ENCODE measurements around the gene B3GALT5.

The B3GALT5 gene

DNA sequence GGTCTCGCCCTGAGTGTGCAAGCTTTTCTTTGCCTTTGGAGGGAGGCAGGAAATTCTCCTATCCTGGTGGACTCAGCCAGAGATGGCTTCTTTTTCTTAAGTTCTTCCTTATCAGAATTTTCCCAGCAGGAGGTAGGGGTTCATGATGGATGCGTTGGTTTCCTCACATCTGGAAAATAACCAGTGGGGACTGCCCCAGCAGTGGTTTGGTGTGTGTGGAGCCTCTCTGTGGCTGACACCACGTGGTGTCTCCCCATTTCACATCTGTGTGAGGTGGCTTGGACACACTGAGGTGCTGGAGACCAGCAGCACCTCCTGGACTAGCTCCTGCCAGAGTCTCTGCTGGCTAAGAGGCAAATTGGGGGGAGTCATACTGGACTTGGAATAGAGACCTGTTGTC is 32.6 kb downstream of the B3GALT5 start:
- no peak for DNase-seq (ENCODE audit: low read depth, low spot score)

DNA sequence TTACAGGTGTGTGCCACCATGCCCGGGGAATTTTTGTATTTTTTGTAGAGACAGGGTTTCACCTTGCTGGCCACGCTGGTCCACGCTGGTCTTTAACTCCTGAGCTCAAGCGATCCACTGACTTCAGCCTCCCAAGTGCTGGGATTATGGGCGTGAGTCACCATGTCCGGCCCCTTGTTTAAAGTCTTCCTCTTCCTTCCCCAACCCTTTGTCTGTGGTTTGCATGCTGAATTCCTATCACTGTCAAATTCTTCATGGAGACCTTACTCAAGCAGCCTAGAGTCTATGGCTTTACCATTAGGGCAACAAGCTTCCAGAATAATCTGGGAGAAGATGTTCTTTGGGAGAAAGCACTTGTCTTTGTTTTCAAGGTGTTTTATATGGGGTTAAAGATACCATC is 34.7 kb downstream of the B3GALT5 start:
- DNase-seq (ENCODE audit: low read depth, low spot score): no peak

DNA sequence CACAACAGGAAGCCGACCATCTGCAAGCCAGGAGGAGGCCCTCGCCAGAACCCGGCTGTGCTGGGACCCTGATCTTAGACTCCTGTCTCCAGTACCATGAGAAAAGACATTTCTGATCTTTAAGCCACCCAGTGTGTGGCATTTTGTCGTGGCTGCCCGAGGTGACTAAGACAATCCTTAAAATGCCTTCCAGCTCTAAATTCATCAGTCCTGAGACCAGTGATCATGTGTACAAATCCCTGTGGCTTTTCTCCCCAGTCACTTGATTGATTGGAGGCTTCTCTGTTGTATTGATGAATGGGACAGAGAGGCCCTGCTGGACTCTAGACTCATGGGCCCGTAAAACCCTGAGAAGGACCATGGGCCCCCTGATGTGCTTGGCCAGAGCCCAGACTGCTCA is 36.1 kb downstream of the B3GALT5 start:
- DNase-seq (ENCODE audit: low read depth, low spot score): no peak

DNA sequence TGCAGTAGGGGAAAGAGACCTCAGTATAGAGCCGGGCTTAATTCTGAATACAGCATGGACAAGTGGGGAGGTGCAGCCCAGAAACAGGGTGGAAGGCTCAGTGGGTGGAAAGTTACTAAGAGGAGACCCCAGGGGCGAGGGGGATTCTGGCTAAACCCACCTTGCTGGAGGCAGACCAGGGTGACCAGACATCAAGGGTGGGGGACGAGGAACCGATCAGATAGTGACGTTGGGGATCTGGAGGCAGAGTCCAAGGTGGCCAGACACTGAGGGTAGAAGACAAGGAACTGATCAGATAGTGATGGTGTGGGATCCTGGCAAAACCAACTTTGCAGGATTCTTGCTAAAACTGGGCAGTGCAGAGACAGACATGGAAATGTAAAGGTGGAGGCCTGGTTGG is 36.8 kb downstream of the B3GALT5 start:
- no peak for DNase-seq (ENCODE audit: low read depth, low spot score)

DNA sequence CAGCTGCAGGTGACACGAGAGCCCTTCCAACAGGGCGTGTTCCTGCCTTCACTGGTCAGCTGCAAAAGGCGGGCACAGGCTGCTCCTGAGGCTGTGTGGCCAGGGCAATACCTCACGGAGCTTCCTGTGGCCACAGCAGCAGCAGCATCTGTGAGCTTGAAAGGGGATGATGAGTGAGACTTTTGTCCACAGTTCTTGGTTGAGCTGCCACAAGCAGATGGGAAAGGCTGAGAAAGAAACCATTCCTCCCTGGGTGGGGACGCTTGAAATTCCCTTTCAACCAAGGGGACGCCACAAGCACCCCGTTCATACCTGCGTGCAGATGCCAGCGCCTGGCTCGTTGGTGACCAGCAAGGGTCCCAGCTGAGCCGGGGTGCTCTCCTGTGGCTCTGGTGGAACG is 37.6 kb downstream of the B3GALT5 start:
- DNase-seq (ENCODE audit: low read depth, low spot score): no peak

DNA sequence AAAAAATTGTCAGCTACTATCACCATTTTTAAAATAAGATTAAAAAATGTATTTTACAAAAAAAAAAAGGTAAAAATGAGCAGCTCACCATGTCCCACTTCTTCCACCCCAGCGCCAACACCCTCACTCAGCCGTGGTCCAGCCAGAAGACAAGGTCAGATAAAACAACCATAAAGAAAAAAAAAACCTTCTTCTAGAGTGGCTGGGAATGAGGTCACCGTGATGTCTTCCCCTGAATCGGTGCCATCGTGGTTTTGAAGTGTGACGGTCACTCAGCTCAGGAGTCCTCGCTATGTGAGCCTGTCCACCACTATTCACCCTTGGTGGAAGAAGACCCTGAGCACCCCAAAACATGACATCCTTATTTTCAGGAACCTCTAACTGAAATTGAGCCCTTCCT is 38.1 kb downstream of the B3GALT5 start:
- no peak for DNase-seq (ENCODE audit: low read depth, low spot score)

DNA sequence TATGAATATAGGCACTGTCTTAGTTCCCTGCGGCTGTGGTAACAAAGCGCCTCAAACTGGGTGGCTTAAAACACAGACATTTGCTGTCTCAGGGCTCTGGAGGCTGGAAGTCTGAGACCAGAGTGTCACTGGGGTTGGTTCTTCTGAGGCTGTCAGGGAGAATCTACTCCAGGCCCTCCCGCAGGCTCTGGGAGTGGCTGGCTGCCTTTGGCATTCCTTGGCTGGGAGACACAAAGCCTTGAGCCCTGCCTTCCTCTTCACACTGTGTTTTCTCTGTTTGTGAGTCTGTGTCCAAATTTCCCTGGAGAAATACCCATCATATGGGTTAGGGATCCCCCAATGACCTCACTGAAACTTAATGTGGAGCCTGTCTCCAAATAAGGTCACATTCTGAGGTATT is 38.5 kb downstream of the B3GALT5 start:
- DNase-seq (ENCODE audit: low read depth, low spot score): no peak

DNA sequence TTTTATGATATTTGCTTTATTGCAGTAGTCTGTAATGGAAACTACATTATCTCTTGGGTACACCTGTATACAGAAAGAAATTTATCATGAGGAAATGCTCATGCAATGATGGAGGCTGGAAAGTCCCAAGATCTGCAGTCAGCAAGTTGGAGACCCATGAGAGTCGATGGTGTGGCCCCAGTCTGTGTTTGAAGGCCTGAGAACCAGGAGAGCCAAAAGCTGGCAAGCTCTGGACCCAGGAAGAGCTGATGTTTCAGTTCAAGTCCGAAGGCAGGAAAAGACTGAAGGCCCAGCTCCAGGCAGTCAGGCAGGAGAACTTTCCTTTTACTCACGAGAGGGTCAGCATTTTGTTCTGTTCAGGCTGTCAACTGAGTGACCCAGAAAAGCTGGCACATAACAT is 42.2 kb downstream of the B3GALT5 start:
- DNase-seq (ENCODE audit: low read depth, low spot score): no peak

DNA sequence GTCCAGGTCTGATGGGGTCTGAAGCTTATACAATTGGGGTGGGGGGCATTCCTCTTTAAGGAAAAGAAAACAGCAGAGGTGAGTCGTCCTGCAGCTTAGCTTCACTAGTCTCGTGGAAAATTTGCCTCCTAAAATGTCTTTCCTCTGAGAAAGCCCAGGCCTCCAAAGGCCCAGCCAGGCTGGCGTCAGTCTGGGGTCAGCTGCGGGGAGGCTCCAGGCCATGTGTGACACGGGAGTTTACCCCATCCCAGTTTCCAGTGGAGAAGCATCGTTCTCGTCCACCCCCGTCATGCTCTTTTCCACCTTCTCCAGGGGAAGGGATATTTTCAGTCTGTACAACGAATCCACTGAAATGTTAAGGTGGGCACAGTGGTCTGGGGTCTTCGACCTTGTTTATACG is 42.8 kb downstream of the B3GALT5 start:
- DNase-seq (ENCODE audit: low read depth, low spot score): no peak

DNA sequence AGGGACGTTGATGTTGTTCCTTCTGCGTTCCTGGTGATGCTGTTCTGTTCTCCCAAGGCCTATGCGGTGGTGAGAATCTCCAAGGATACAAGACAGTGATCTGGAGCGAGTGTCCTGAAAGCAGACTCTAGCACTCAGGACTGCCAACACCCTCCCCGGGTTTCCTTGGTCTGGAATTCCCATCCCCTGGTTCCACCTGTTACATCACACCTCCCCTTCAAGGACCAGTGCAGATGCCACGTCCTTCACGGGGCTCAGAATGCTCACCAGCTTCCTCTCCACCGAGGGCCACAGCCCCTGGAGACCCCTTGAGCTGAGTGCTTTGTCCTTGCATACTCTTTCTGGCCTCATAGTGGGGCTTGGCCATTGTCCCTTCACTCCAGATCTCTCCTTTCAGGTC is 43.5 kb downstream of the B3GALT5 start:
- no peak for DNase-seq (ENCODE audit: low read depth, low spot score)

DNA sequence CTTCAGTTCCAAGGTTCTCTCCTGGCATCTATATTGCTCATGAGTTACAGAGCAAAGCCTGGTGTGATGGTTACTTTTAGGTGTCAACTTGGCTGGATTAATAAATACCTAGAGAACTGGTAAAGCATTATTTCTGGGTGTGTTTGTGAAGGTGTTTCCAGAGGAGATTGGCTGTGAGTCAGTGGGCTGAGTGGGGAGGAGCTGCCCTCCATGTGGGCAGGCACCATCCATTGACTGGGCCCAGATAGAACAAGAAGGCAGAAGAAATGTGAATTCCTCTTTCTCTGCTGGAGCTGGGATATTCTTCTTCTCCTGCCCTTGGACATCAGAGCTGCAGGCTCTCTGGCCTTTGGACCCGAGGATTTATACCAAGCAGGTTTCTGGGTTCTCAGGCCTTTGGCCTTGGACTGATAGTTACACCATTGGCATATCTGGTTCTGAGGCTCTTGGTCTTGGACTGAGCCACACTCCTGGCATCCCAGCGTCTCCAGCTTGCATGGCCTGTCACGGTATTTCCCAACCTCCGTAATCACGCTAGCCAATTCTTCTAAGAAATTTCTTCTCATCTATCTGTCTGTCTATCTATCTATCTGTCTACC is 44.5 kb downstream of the B3GALT5 start:
- DNase-seq (ENCODE audit: low read depth, low spot score): no peak

DNA sequence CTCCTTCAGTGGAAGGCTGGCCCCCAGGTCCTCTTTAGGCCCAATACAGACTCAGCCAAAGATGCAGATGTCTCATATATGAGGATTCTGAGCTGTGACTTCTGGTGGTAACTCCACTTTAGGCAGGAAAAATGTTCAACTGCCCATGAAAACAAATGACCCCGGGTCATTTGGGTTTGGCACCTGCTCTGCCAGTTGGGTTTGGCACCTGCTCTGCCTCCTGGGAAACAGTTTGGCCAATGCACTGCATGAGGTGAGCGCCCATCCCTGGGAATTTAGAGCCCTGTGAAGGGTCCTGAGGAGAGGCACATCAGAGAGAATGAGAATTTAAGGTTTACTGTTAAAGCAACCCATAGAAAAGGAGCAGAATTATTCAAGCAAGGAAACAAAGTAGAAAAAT is 45.3 kb downstream of the B3GALT5 start:
- no peak for DNase-seq (ENCODE audit: low read depth, low spot score)

DNA sequence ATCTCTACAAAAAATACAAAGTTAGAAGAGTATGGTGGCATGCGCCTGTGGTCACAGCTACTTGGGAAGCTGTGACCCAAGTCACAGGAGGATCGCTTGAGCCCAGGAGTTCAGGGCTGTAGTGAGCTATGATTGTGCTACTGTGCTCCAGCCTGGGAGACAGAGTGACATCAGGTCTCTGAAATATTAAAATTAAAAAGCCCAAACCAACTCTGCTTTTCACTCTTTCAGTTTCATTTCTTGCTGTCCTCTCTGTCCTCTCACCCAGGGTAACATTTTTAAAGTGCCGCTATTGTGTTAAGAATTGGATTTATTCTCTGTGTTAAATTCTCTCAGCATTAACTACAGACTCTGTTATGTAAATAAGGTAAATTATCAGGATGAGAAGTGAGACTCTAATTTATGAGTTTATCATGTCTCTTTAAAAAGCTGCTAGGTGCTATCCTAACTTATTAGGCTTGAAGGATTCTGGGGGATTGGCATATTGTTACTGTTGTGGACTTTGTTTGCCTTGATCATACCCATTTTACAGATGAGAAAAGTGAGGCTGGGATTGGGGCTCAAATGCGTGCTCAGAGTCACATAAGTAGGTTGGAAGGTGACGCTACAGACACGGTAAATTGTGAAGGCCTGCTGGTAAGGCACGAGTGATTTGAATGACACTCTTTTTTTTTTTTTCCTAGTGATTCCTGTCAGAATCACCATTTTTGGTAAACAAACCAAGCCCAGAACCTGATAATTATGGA is 46.5 kb downstream of the B3GALT5 start:
- DNase-seq (ENCODE audit: low read depth, low spot score): no peak

DNA sequence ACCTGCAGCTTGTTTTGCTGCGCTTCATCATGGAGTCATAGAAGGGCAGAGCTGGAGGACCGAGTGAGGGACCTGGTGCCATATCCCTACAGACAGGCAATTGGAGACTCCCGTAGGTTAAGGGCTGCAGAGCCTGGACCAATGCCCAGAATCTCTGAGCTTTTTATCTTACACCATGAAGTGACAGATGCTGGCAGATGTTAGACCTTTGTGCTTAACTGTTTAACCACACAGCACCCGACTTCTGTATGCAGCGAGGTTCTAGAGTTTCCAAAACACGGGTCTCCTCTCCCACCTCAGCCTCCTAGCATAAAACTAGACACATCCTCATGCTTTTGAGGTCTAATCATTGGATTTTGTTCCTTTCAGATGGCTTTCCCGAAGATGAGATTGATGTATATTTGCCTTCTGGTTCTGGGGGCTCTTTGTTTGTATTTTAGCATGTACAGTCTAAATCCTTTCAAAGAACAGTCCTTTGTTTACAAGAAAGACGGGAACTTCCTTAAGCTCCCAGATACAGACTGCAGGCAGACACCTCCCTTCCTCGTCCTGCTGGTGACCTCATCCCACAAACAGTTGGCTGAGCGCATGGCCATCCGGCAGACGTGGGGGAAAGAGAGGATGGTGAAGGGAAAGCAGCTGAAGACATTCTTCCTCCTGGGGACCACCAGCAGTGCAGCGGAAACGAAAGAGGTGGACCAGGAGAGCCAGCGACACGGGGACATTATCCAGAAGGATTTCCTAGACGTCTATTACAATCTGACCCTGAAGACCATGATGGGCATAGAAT is 47.6 kb downstream of the B3GALT5 start:
- DNase-seq (ENCODE audit: low read depth, low spot score): no peak

DNA sequence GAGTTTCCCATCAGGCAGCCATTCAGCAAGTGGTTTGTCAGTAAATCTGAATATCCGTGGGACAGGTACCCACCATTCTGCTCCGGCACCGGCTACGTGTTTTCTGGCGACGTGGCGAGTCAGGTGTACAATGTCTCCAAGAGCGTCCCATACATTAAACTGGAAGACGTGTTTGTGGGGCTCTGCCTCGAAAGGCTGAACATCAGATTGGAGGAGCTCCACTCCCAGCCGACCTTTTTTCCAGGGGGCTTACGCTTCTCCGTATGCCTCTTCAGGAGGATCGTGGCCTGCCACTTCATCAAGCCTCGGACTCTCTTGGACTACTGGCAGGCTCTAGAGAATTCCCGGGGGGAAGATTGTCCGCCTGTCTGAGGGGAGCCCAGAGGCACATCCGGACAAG is 48.4 kb downstream of the B3GALT5 start:
- DNase-seq (ENCODE audit: low read depth, low spot score): no peak

DNA sequence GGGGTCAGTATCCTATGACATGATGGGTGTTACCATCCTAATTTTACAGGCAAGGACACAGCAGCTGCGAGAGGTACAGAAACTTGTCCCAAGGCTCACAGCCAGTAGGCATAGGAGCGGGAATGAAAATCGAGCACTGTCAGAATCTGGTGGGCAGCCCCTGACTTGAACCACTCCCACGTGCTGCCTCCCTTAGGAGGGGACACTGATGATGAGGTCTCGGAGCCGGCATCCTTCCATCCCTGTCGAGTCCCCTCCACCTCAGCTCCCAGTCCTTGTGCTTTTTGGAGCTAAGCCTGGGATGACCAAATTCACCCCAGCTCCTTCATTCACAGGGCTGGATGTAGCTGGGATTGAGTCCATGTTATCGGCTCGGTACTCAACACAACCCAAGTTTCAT is 49.0 kb downstream of the B3GALT5 start:
- no peak for DNase-seq (ENCODE audit: low read depth, low spot score)

DNA sequence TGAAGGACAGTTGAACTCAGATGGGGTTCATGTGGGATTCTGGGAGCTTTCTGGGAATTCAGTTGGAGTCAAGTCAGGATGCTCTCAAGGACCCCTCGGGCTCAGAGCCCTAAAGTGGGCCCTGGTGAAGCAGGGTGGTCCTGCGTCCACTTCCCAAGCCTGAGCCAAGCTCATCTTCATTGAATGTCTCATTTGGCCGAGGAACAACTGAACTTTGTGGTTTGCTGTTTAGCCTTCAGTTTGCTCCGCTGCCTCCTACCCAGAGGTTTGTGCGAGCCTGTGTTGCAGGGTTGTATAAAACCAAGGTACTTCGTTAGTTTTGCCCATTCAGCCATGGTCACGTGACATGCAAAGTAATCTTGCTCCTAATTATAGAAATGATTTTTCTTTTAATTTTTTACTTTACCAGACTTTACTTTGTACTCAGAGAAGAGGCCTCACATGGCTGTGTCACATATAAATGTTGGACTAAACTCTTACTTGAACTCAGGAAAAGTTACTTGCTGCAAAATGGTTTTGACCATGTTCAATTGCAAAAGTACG is 49.7 kb downstream of the B3GALT5 start:
- no peak for DNase-seq (ENCODE audit: low read depth, low spot score)

DNA sequence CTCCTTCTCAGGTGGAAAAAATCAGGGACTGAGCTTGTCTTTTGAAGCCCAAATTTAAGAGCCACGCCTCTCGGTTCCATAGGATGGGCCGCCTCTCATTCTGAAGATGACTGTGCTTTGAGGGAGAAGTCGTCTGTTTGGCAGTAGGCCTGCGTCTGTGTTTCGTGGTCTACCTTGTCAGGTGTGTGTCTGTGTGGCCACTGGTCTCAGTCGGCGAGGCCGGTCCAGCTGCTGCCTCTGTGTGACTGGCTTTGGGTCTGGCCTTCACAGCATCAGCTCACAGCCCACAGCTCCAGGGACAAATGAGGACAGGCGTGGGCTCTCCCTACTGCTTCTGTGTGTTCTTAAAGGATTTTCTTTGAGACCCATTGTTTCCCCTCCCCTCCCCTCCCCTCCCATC is 50.3 kb downstream of the B3GALT5 start:
- no peak for DNase-seq (ENCODE audit: low read depth, low spot score)

DNA sequence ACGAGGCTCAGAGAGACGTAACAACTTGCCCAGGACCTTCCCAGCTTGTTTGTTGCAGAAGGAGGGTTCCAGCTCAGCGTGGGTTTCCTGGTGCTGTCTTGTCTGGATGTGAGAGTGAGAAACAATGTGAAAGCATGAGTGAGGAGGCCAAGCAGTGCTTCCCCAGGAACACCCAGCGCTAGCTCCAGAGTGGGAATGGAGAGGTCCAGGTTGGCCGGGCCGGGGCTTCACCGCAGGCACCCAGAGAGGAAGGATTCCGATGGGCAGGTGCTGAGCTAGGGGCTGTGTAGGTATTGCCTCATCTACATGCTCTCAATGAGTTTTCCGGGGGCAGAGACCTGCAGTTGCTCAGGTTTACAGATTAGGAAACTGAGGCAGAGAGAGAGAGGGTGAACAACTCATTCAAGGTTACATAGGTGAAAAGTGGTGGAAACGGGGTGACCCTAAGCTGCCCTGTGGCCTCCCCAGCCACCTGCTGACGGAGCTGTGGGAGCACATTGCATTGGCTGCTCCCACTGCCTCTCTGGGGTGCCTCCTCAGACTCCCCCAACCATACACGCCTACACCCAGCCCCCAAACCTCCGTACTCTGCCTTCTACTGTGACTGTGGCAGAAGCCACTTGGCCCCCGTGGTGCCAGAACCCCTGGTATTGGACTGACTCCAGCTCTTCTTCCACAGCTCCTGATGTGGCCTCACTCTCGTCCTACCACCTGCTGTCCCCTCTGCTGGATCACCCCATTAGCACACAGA is 51.2 kb downstream of the B3GALT5 start:
- no peak for DNase-seq (ENCODE audit: low read depth, low spot score)

DNA sequence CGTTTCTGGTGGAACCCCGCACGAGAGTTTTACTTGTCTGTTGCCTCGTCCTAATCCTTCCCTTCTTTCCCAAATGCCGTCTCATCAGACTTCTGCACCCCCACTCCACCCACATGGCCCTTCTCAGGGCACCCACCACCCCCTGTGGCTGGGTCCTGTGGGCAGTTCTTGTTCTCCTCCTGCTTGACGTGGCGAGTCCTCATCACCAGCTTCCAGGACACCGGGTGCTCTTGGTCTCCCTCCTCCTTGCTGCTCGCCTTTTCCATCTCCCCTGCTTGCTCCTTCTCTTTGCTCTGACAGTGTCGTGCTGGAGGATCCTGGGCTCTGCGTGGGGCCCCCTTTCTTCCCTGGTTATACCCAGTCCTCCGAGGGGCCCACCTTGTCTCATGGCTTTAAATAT is 51.8 kb downstream of the B3GALT5 start:
- DNase-seq (ENCODE audit: low read depth, low spot score): no peak

DNA sequence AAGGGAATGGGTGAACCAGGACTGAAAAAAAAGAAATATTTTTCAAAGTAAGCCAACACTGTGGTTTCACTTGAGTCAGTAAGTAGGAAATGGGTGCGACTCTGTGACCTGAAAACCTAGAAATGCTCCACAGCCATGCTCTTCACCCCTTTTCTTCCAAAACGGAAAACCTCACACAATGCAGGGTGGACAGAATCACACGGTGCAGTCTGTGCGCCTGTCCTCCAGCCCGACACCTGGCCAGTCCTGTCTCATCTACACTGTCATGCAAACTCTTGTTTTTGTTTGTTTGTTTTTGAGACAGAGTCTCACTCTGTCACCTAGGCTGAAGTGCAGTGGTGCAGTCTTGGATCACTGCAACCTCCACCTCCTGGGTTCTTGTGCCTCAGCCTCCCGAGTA is 53.3 kb downstream of the B3GALT5 start:
- DNase-seq (ENCODE audit: low read depth, low spot score): no peak
